ENCODE data around the gene KMT5B. TPM values are rescaled to one million over a fixed set of nuclear protein-coding genes. Genes with fewer than 3 reads are reported as not detected.

Gene KMT5B
- total RNA-seq, 1 donor from 2014 or later: 17.5 TPM

DNA sequence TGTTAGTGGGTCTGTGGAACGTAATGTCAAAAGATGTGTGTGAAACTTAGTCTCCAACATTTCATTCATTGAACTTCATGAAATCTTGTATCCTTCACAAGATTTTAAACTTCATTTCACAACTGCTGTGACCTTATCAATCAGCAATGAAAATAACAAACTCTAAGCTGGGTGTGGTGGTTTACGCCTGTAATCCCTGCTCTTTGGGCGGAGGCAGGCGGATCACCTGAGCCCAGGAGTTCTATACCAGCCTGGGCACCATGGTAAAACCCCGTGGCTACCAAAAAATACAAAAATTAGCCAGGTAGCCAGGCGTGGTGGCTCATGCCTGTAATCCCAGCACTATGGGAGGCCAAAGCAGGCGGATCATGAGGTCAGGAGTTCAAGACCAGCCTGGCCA is 97.0 kb downstream of the KMT5B start:
- H3K4me3 ChIP-seq (ENCODE audit: low read depth, low read length): no peak overlapping the region
- TF ChIP-seq, protein P1, sequence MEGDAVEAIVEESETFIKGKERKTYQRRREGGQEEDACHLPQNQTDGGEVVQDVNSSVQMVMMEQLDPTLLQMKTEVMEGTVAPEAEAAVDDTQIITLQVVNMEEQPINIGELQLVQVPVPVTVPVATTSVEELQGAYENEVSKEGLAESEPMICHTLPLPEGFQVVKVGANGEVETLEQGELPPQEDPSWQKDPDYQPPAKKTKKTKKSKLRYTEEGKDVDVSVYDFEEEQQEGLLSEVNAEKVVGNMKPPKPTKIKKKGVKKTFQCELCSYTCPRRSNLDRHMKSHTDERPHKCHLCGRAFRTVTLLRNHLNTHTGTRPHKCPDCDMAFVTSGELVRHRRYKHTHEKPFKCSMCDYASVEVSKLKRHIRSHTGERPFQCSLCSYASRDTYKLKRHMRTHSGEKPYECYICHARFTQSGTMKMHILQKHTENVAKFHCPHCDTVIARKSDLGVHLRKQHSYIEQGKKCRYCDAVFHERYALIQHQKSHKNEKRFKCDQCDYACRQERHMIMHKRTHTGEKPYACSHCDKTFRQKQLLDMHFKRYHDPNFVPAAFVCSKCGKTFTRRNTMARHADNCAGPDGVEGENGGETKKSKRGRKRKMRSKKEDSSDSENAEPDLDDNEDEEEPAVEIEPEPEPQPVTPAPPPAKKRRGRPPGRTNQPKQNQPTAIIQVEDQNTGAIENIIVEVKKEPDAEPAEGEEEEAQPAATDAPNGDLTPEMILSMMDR (conservative IDR thresholded peaks at IDR 0.05; ENCODE audit: low read depth, low read length): no peak
- DNase-seq (ENCODE audit: low read depth): no peak

DNA sequence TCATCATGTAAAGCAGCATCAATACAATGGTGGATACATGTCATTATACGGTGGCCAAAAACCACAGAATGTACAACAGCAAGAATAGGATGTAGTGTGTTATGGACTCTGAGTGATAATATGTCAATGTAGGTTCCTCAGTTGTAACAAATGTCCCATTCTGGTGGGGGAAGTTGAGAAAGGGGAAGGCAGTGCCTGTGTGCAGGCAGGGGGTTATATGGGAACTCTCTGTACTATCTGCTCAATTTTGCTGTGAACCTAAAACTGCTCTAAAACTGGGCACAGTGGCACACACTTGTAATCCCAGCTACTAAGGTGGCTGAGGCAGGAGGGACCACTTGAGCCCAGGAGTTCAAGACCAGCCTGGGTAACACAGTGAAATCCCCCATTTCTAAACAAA is 97.8 kb downstream of the KMT5B start:
- no peak overlapping the region for H3K4me3 ChIP-seq (ENCODE audit: low read depth, low read length)
- no peak for DNase-seq (ENCODE audit: low read depth)
- TF ChIP-seq, protein P1 (conservative IDR thresholded peaks at IDR 0.05; ENCODE audit: low read depth, low read length): no peak

DNA sequence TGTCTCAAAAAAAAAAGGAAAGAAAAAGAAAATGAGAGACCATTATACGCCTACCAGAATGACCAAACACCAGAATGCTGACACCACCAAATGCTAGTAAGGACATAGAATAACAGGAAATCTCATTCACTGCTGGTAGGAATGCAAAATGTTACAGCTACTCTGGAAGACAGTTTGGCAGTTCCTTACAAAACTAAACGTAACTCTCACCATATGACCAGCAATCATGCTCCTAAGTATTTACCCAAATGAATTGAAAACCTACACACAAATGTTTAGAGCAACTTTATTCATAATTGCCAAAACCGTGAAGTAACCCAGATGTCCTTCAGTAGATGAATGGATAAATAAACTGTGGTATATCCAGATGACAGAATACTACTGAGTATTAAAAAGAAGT is 99.1 kb downstream of the KMT5B start:
- TF ChIP-seq, protein P1 (conservative IDR thresholded peaks at IDR 0.05; ENCODE audit: low read depth, low read length): no peak
- no peak for DNase-seq (ENCODE audit: low read depth)
- H3K4me3 ChIP-seq (ENCODE audit: low read depth, low read length): no peak overlapping the region

DNA sequence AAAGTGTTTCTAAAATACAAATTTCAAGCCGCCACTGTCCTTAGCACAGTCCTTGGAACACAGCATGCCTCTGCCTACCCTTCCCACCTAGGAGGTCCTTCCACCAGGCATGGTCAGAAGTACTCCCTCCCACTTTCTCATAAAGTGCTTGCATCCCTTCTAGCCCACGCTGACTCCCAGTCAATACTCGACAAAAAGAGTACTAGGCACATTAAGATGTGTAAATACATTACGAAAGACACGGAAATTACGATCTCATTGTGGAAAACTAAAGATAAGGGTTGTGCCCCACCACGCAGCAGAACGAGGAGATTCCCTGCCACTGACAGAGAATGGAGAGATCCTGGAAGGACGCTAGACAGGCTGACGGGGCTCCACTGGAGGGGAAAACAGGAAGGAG is 105.4 kb downstream of the KMT5B start:
- TF ChIP-seq, protein P1 (conservative IDR thresholded peaks at IDR 0.05; ENCODE audit: low read depth, low read length): no peak
- no peak for DNase-seq (ENCODE audit: low read depth)
- no peak overlapping the region for H3K4me3 ChIP-seq (ENCODE audit: low read depth, low read length)

DNA sequence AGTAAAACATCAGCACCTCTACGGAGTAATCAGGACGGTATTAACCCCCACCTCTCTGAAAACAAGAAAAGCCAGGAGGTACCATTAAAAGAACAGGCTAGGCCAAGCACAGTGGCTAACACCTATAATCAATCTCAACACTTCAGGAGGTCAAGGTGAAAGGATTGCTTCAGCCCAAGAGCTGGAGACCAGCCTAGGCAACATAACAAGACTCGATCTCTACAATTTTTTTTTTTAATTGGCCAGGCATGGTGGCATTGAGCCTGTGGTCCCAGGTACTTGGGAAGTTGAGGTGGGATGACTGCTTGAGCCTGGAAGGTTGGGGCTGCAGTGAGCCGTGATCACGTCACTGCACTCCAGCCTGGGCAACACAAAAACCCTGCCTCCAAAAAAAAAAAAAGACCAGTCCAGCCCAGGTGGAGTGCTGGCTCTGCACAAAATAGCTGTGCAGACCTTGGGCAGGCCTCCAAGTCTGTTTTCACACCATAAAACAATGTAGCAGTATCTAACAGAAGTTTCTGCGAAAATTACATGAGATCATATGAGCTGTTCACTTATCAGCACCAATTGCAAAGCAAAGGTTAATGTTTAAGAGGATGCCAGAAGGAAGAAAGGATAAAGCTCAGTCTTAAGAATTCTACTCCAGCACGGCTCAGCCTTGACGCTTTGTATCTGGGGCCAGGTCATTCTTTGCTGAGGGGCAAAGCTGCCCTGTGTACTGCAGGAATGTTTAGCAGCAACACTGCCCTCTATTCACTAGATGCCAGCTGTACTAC is 106.7 kb downstream of the KMT5B start:
- TF ChIP-seq, protein P1 (conservative IDR thresholded peaks at IDR 0.05; ENCODE audit: low read depth, low read length): peak; percentile 24
- H3K4me3 ChIP-seq (ENCODE audit: low read depth, low read length): no peak overlapping the region
- peak; percentile 56 for DNase-seq (ENCODE audit: low read depth)

Other genes starting within 250 kb of the KMT5B start
- 16.3 and 37.4 TPM in 2 replicates for gene UNC93B1, start 209.2 kb downstream of the KMT5B start, total RNA-seq
- gene ALDH3B1, start 203.0 kb downstream of the KMT5B start, total RNA-seq: 3.9 and 4.4 TPM in 2 replicates
- gene NDUFS8, start 182.6 kb downstream of the KMT5B start, total RNA-seq: 240 and 345 TPM in 2 replicates
- 100 and 156 TPM in 2 replicates for gene TCIRG1, start 174.3 kb downstream of the KMT5B start, total RNA-seq
- gene CHKA, start 91.9 kb downstream of the KMT5B start, total RNA-seq: 17.9 and 22.0 TPM in 2 replicates
- gene C11orf24, start 58.7 kb upstream of the KMT5B start, total RNA-seq: 46.4 and 77.3 TPM in 2 replicates
- 22.4 and 31.4 TPM in 2 replicates for gene LRP5, start 99.3 kb upstream of the KMT5B start, total RNA-seq
- 55.8 and 85.9 TPM in 2 replicates for gene PPP6R3, start 247.5 kb upstream of the KMT5B start, total RNA-seq

Measured in epithelial cell of proximal tubule (primary cell).